Esophagus squamous epithelium (tissue), 4 donors: ENCODE measurements around the gene TMEM186.
"Not testable (repeated sequence)": the region's sequence is repeated elsewhere in the genome, so short reads cannot be mapped to it uniquely, and the experiment has no call there.

Experiments
- POLR2A ChIP-seq, 4 donors: fragments of 450-650 bp; IDR thresholded peaks; one replicate each; pipeline ENCODE4 v1.6.1; 2017; ENCODE audit warnings: antibody characterized with exemption in 4 of 4, mild to moderate bottlenecking in 4 of 4, moderate library complexity in 3 of 4
- TF ChIP-seq, protein P1 (sequence below), 6 experiments: fragments of 450-650 bp in 4 of 6; fragments of 200-600 bp in 2 of 6; sonication (generic) in 2 of 6; IDR thresholded peaks; one replicate each; pipeline ENCODE4 v1.5.1; 2016 to 2019; ENCODE audit warnings: antibody characterized with exemption in 6 of 6, mild to moderate bottlenecking in 4 of 6, moderate library complexity in 4 of 6

DNA sequence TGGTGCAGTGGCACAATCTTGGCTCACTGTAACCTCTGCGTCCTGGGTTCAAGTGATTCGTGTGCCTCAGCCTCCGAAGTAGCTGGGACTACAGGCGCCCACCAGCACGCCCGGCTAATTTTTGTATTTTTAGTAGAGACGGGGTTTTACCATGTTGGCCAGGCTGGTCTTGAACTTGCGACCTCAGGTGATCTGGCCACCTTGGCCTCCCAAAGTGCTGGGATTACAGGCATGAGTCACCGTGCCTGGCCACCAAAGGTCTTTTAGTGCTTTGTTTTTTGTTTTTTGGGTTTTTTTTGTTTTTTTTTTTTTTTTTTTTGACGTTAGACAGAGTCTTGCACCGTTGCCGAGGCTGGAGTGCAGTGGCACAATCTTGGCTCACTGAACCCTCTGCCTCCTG is 6.3 kb upstream of the TMEM186 start:
- TF ChIP-seq, protein P1, sequence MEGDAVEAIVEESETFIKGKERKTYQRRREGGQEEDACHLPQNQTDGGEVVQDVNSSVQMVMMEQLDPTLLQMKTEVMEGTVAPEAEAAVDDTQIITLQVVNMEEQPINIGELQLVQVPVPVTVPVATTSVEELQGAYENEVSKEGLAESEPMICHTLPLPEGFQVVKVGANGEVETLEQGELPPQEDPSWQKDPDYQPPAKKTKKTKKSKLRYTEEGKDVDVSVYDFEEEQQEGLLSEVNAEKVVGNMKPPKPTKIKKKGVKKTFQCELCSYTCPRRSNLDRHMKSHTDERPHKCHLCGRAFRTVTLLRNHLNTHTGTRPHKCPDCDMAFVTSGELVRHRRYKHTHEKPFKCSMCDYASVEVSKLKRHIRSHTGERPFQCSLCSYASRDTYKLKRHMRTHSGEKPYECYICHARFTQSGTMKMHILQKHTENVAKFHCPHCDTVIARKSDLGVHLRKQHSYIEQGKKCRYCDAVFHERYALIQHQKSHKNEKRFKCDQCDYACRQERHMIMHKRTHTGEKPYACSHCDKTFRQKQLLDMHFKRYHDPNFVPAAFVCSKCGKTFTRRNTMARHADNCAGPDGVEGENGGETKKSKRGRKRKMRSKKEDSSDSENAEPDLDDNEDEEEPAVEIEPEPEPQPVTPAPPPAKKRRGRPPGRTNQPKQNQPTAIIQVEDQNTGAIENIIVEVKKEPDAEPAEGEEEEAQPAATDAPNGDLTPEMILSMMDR (IDR thresholded peaks at IDR 0.05): not testable (repeated sequence)
- TF ChIP-seq POLR2A (IDR thresholded peaks at IDR 0.05): not testable (repeated sequence)
